DMS 273 (cell line): Measurements from ENCODE around the gene CUX1.

ENCODE experiments used
- DNase-seq: peaks from one replicate; lab custom pipeline; 2025; ENCODE audit not compliant: unreplicated experiment; lab: John Stamatoyannopoulos, UW

CUX1 gene

GRCh38 chr7:102282465-102283362 is 465.3 kb downstream of the CUX1 start:
- no peak for DNase-seq

GRCh38 chr7:102283477-102284189 is 466.2 kb downstream of the CUX1 start:
- no peak for DNase-seq

- no peak for DNase-seq
Measured at GRCh38 chr7:102284399-102284798, 467.0 kb downstream of the CUX1 start.

GRCh38 chr7:102284891-102285539 is 467.6 kb downstream of the CUX1 start:
- DNase-seq: peak; percentile 56

GRCh38 chr7:102285540-102286236 is 468.3 kb downstream of the CUX1 start:
- DNase-seq: peak; percentile 51

DNA sequence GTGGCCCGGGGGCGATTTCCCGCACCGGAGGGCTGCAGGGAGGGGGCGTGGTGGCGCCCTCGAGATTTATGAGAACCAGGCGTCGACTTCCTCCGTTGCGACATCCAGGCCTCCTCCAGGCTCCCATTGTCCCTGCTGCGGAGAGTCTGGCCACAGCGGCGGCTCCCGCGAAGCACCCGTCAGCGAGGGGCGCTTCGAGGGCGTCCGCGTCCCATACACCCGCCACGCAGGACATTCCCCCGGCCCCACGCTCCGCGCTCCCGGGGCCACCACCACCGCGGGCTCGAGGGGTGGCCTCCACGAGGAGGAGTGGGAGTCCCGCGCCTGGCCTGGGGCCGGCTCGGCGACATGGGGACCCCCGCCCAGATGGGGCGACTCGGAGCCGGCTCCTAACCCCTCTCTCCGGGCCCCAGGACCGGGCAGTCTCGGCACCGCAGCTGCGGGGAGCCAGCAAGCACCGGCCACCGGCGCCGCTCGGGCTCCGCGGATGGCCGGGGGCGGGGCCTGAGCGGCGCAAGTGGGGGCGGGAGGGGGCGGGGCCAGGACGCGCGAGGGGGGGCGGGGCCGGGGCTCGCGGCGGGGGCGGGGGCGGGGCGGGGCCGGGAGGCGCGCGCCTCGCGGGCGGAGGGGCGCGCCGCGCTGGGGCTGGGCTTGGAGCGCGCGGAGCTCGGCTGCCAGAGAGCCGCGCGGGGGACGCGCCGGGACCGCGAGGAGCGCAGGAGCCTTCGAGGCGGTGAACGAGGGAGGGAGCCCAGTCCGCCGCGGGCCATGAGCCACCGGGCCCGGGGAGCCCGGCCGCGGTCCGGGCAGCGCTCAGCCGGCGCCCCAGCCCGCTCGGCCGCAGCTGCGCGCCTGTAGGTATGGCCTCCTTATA is 469.0 kb downstream of the CUX1 start, which contains the start of gene SH2B2:
Gene SH2B2 (plus strand): TSS at position 632 of the 874 bp plus-strand sequence. CDS start 13,683 bp downstream, outside the sequence.
- peak; percentile 85 for DNase-seq

GRCh38 chr7:102287111-102287980 is 469.9 kb downstream of the CUX1 start:
- peak; percentile 68 for DNase-seq

GRCh38 chr7:102287981-102288278 is 470.5 kb downstream of the CUX1 start:
- no peak for DNase-seq

DNA sequence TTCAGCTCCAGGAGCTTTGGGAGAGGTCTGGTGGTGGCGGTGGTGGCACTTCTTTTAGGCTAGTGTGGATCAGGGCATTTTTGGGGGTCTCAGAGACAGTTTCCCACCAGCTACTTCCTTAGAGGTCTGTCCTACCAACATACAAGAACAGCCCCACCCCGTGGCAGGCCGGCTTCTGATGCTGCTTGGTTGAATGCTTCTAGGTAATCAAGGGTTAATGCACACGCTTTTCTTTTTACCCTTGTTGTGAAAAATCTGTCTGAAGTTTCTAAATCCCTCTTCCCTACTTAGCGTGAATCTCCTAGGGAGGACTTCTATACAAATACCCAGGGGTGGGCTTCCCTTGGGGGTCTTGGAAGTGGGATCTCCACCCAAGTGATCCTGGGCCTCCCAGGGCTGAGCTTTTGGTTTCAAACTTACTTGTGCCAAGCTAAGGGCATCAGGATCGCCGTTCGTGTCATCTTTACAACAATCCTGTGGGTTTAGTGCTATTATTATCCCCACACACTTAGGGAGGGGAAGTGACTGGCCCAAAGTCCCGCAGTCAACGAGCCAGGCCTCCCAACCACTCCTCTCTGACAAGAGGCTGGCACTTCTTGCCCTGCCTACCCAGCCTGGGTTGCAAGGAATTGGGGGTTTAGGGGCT is 471.0 kb downstream of the CUX1 start:
- DNase-seq: peak; percentile 37

DNA sequence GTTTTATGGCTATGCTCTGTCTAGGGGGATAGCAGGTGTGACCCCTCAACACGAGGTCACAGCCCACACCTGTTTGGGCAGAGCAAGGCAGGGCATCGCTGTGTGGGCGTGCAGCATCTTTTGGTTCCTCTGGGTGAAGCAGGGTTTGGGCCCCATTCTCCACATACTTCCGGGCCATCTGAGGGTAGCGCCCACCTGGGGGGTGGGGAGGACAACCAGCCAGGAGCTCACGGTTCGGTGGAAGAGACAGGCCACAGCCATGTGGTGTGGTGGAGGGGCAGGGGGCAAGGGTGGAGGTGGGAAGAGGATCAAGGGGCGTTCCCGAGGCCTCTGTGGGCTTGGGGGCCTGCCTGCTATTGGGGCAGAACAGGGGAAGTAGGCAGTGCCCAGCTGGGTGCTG is 471.6 kb downstream of the CUX1 start:
- DNase-seq: no peak

GRCh38 chr7:102291056-102291915 is 473.9 kb downstream of the CUX1 start:
- DNase-seq: no peak

- no peak for DNase-seq
Measured at GRCh38 chr7:102291916-102292267, 474.5 kb downstream of the CUX1 start.

DNA sequence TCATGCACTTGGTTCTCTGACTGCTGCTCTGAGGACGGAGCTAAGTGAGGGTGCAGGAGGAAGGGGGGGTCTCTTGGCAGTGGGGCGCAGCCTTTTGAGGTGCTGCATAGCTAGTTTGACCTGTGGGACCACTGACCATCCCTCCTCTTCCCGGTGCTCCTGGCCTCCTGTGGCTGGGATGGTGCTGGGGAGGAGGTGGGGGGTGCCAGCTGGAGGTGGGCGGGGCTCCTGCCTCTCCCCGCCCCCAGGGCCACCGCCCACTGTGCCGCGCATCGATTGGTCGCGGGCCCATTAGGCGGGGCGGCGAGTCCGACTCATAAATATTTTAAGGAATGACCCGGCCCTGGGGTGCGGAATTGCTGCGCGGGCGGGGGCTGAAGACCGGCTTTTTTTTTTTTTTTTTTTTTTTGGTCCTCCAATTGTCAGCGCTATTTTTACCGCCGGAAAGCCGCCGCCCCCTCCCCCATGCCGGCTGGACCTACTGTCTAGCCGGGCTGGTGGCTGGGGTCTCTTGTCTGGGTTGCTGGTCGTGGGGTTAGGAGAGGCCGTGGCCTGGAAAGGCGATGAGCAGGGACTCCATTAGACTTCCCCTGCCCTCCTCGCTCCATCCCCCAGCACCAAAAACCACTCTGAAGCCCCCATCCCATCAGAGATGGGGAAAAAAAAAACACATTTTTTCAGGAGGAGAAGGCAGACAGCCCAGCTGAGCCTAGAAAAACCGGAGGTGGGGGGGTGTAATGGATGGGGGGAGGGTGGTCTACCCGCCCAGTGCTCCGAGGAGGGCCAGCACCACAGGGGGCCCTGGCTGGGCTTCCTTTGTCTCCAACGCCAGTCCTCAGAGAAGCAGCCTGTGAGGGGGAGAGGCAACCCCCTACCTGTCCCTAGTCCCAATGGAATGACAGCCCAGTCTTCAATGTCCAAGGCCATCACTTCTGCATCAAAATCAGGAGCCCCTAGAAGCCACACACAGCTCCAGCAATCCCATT is 475.7 kb downstream of the CUX1 start:
- DNase-seq: no peak

DNA sequence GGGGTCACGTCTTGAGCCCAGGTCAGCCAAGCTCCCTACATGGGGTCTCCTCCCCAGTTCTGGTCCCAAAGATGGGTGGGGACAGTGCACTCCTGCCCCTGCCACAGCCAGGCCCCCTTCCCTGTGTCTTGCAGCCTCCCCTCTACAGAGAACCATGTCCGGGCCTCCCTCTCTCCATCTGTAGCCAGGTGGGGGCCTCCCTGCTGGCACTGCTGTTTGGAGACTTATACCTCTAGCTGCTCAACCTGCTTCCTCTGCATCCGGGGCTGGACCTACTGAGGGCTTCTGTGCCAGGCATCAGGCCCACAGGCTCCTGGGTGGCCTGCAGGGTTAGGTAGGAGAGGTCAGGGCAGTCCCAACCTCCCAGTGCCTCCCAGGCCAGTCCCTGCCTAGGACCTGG is 477.2 kb downstream of the CUX1 start:
- DNase-seq: no peak

- DNase-seq: no peak
Measured at GRCh38 chr7:102295346-102296178, 478.1 kb downstream of the CUX1 start.

GRCh38 chr7:102296179-102296438 is 478.7 kb downstream of the CUX1 start:
- no peak for DNase-seq
